GM12892 (cell line): ENCODE measurements around the gene PCED1B.

ENCODE experiments used
- POLR2A ChIP-seq: IDR thresholded peaks from 2 replicates; pipeline ENCODE4 v1.6.1; 2011; ENCODE audit warnings: low read depth, low read length, control low read depth
- POLR2AphosphoS5 ChIP-seq: IDR thresholded peaks from 2 replicates; pipeline ENCODE4 v1.6.1; 2011; ENCODE audit warnings: low read depth, low read length, control low read depth

GRCh38 chr12:47099610-47100009 is 20.2 kb downstream of the PCED1B start:
- TF ChIP-seq POLR2A (no peak), POLR2AphosphoS5 (no peak)
